A673 (cell line): ENCODE results near the gene SLC12A3. TPM values are rescaled to one million over a fixed set of nuclear protein-coding genes. Genes with fewer than 3 reads are reported as not detected.

Experiments used
- BruUV-seq: library from RNA; stranded (reverse); fragments of 400-500 nt; replicated peaks from 2 replicates; lab custom pipeline; 2021; lab: Mats Ljungman, UMichigan
- CTCF ChIA-PET: fragments of 300-600 bp; sonication (Branson Sonifier 250); formaldehyde crosslinking; loops from one replicate; lab custom pipeline; 2022; ENCODE audit warnings: antibody characterized with exemption; lab: Charles Lee
- POLR2A ChIA-PET: fragments of 300-600 bp; sonication (Branson Sonifier 250); formaldehyde crosslinking; loops from one replicate; lab custom pipeline; 2022; ENCODE audit warnings: antibody characterized with exemption; ENCODE audit not compliant: low non-redundant PET; lab: Charles Lee
- DNase-seq: peaks from one replicate; pipeline ENCODE4 v3.0.0-alpha.2; 2015; ENCODE audit warnings: low spot score
- H3K27ac ChIP-seq: fragments of 200-600 bp; sonication (generic); 2 replicates; pipeline ENCODE4 v1.5.1; 2016; ENCODE audit warnings: mixed run types, low read depth, mild to moderate bottlenecking, mixed read lengths, antibody characterized with exemption, low read length; ENCODE audit not compliant: poor library complexity, severe bottlenecking
- H3K27me3 ChIP-seq: fragments of 200-600 bp; sonication (generic); replicated peaks from 2 replicates; pipeline ENCODE4 v1.6.1; 2017; ENCODE audit warnings: mixed run types, low read depth, mild to moderate bottlenecking, mixed read lengths, antibody characterized with exemption, low read length; ENCODE audit not compliant: insufficient read depth, poor library complexity
- H3K36me3 ChIP-seq: fragments of 200-600 bp; sonication (generic); 2 replicates; pipeline ENCODE4 v1.6.1; 2016; ENCODE audit warnings: mixed run types, mild to moderate bottlenecking, mixed read lengths, antibody characterized with exemption, low read length; ENCODE audit not compliant: insufficient read depth, poor library complexity, severe bottlenecking
- H3K4me1 ChIP-seq: fragments of 200-600 bp; sonication (generic); 2 replicates; pipeline ENCODE4 v1.6.1; 2017; ENCODE audit warnings: mixed run types, mild to moderate bottlenecking, mixed read lengths, antibody characterized with exemption, low read length; ENCODE audit not compliant: insufficient read depth, poor library complexity, severe bottlenecking
- H3K4me3 ChIP-seq: fragments of 200-600 bp; sonication (generic); 2 replicates; pipeline ENCODE4 v1.5.1; 2016; ENCODE audit warnings: low read depth, mixed run types, mild to moderate bottlenecking, mixed read lengths, low read length; ENCODE audit not compliant: poor library complexity, severe bottlenecking
- H3K9me3 ChIP-seq: fragments of 200-600 bp; sonication (generic); 2 replicates; pipeline ENCODE4 v1.6.1; 2016; ENCODE audit warnings: mixed run types, low read depth, mild to moderate bottlenecking, mixed read lengths, antibody characterized with exemption, low read length; ENCODE audit not compliant: poor library complexity, severe bottlenecking
- EZH2 ChIP-seq: fragments of 200-600 bp; sonication (generic); IDR thresholded peaks from 2 replicates; pipeline ENCODE4 v1.6.1; 2017; ENCODE audit warnings: borderline replicate concordance, low read depth, mild to moderate bottlenecking, mixed read lengths, antibody characterized with exemption, low read length; ENCODE audit not compliant: poor library complexity, severe bottlenecking
- intact Hi-C: fragments of 100-400 bp; cut with micrococcal nuclease; formaldehyde crosslinking; loops from one replicate; pipeline ENCODE4 v1.10.0; 2022; ENCODE audit not compliant: unreplicated experiment
- total RNA-seq: library from RNA; stranded (reverse); gene quantifications from 2 replicates; pipeline ENCODE4 v1.2.3, GENCODE V29; 2021
- TF ChIP-seq, protein P1 (sequence below): fragments of 300-800, 200-600 bp; sonication (generic); conservative IDR thresholded peaks from 2 replicates; pipeline ENCODE4 v1.5.1; 2017; ENCODE audit warnings: low read depth, mild to moderate bottlenecking, antibody characterized with exemption, low read length, moderate library complexity, mixed read lengths

SLC12A3 gene
- total RNA-seq, 1 experiment from 2014 or later, result not detected

DNA sequence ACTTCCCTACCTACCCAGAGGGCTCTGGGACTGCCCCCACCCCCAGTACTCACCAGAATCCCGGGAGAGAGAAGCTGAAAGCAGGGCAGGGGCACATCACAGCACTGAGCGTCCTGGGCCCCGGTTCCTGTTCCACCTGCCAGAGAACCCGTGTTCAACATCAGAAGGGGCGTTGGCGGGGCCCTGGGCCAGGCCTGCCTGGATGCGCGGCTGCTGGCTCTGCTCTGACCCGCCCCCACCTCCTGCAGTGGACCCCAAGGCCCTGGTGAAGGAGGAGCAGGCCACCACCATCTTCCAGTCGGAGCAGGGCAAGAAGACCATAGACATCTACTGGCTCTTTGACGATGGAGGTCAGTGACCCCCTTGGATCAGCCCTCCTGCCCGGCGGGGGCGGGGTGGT is 27.7 kb downstream of the SLC12A3 start:
- Histone ChIP-seq H3K4me1 (no peaks in the 10 kb centered on the region), H3K27ac (no peak overlapping the region), H3K4me3 (no peak overlapping the region), H3K9me3 (no peaks in the 10 kb centered on the region), H3K36me3 (no peaks in the 10 kb centered on the region), H3K27me3 (no peaks in the 10 kb centered on the region)
- POLR2A ChIA-PET, result no interaction called here
- CTCF ChIA-PET, result no interaction called here
- intact Hi-C loops, result no loop called here
- TF ChIP-seq EZH2, result no peak
- TF ChIP-seq, protein P1, sequence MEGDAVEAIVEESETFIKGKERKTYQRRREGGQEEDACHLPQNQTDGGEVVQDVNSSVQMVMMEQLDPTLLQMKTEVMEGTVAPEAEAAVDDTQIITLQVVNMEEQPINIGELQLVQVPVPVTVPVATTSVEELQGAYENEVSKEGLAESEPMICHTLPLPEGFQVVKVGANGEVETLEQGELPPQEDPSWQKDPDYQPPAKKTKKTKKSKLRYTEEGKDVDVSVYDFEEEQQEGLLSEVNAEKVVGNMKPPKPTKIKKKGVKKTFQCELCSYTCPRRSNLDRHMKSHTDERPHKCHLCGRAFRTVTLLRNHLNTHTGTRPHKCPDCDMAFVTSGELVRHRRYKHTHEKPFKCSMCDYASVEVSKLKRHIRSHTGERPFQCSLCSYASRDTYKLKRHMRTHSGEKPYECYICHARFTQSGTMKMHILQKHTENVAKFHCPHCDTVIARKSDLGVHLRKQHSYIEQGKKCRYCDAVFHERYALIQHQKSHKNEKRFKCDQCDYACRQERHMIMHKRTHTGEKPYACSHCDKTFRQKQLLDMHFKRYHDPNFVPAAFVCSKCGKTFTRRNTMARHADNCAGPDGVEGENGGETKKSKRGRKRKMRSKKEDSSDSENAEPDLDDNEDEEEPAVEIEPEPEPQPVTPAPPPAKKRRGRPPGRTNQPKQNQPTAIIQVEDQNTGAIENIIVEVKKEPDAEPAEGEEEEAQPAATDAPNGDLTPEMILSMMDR, result no peak
- BruUV-seq, result no TSS peak
- DNase-seq, result no peak

DNA sequence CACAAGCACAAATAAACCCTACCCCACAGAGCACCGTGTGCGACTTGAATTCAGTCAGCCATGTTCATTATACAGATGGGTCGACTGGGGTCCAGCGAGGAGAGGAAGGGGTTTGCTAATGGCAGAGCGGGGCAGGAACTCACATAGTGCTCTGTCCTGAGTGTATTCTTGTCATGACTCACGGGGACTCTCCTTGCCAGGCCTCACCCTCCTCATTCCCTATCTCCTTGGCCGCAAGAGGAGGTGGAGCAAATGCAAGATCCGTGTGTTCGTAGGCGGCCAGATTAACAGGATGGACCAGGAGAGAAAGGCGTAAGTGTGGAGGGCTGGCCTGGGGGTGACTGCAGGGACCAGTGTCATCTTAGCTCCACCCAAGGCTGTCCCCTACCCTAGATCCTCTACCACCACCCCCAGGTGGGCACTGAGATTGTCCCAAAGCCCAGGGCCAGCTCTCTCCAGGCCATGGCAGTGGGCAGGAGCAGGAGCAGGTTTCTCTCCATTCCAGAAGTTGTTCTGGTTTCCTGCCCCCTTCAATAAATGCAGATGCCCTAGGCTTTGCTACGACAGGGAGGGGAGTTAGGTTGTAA is 29.4 kb downstream of the SLC12A3 start:
- Histone ChIP-seq H3K27me3 (no peaks in the 10 kb centered on the region), H3K4me1 (no peaks in the 10 kb centered on the region), H3K9me3 (no peaks in the 10 kb centered on the region), H3K4me3 (no peak overlapping the region), H3K27ac (no peak overlapping the region), H3K36me3 (no peaks in the 10 kb centered on the region)
- POLR2A ChIA-PET, result no interaction called here
- no peak for DNase-seq
- intact Hi-C loops, result no loop called here
- no peak for TF ChIP-seq EZH2
- TF ChIP-seq, protein P1, result no peak
- BruUV-seq, result no TSS peak
- CTCF ChIA-PET, result no interaction called here

DNA sequence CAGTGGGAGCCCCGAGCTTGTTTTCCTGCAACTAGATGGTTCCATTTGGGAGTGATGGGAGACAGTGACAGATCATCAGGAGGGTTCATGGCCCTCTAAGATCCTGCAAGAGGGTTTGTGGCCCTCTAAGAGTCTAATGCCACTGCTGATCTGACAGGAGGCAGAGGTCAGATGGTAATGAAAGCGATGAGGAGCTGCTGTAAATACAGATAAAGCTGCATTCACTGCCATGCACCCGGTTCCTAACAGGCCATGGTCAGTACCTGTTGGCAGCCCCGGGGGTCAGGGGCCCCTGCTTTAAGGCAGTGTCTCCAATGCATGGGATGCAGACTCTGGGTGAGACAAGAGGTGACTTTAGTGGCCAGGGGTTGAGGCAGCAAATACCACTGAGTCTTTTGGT is 30.8 kb downstream of the SLC12A3 start:
- Histone ChIP-seq H3K9me3 (no peaks in the 10 kb centered on the region), H3K27me3 (no peaks in the 10 kb centered on the region), H3K4me3 (no peak overlapping the region), H3K27ac (no peak overlapping the region), H3K4me1 (no peaks in the 10 kb centered on the region), H3K36me3 (no peaks in the 10 kb centered on the region)
- CTCF ChIA-PET, result no interaction called here
- no peak for DNase-seq
- POLR2A ChIA-PET, result interaction anchor here (0.5 kb wide), 1 partner anchor 273 kb away, joined by 3 read pairs; no protein-coding TSS in a partner anchor
- intact Hi-C loops, result no loop called here
- BruUV-seq, result no TSS peak
- TF ChIP-seq EZH2, result no peak

GRCh38 chr16:56896244-56896643 is 31.2 kb downstream of the SLC12A3 start:
- CTCF ChIA-PET, result no interaction called here
- no peak overlapping the region for H3K27ac ChIP-seq
- BruUV-seq, result no TSS peak

More at GRCh38 chr16:56896244-56896643, 31.2 kb downstream of the SLC12A3 start:
- no peaks in the 10 kb centered on the region for H3K27me3 ChIP-seq
- no peaks in the 10 kb centered on the region for H3K36me3 ChIP-seq
- no peaks in the 10 kb centered on the region for H3K4me1 ChIP-seq
- no peak overlapping the region for H3K4me3 ChIP-seq
- POLR2A ChIA-PET, result no interaction called here
- intact Hi-C loops, result no loop called here
- DNase-seq, result no peak
- TF ChIP-seq, protein P1, result no peak
- TF ChIP-seq EZH2, result no peak
- H3K9me3 ChIP-seq, result no peaks in the 10 kb centered on the region
